Measurements from ENCODE around the gene CEP104. TPM values are rescaled to one million over a fixed set of nuclear protein-coding genes. Genes with fewer than 3 reads are reported as not detected.

Gene CEP104
- total and polyA plus RNA-seq, 9 of the 15 experiments (the other 6 are each of a cell fraction or from before 2014, with no cell fraction given) = 11.2 to 63.4 (median 42.6) TPM

- TF ChIP-seq ZNF407 (IDR thresholded peaks at IDR 0.05; ENCODE audit: low read depth) = no peak
- TF ChIP-seq TARDBP (IDR thresholded peaks at IDR 0.05) = no peak
- TF ChIP-seq HNRNPLL (IDR thresholded peaks at IDR 0.05; ENCODE audit: low read depth, low read length, poor library complexity, severe bottlenecking) = no peak
- no peak for TF ChIP-seq ZFP36 (IDR thresholded peaks at IDR 0.05; ENCODE audit: low read depth, low read length, partially characterized antibody)
- TF ChIP-seq STAG1 (CRISPR knock-in tag; IDR thresholded peaks at IDR 0.05; ENCODE audit: borderline replicate concordance) = no peak
These were observed 56.9 kb downstream of the CEP104 start (continued) for GRCh38 chr1:3799976-3800685.
